ENCODE results near the gene TTLL11.

DNA sequence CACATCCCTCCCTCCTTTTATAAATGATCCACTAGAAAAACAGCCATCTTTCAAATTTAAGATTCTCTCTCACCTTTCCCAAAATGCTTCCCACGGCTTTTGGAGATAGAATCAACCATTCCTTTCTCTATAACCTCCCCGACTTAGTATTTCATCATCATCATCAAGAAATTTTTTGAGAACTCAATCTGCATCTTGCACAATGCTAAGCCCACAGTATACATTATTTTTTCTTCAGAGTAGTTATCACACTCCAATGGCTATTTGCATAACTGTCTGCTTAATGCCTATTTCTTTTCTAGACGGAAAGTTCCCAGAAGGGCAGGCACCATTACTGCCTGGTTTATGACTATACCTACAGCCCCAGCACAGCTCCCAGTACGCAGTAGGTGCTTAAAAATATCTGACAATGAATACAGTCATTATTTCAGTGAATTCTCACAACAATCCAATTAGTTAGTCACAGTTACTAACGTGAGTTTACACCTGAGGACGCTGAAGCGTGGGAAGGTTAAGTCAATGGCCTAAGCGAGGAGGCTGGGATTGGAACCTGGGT lies 212.7 kb downstream of the TTLL11 start:
- TF ChIP-seq CTCF (IDR thresholded peaks at IDR 0.05): no peak
- no peak for TF ChIP-seq POLR2AphosphoS5 (IDR thresholded peaks at IDR 0.05)
- TF ChIP-seq POLR2A (IDR thresholded peaks at IDR 0.05): no peak

Measured in suprapubic skin (tissue), 4 donors.